Measurements from ENCODE around the gene PRRC2B.
A peak's percentile ranks its signal among the peaks of the same experiment; 100 is the strongest.
"Not testable (repeated sequence)": the region's sequence is repeated elsewhere in the genome, so short reads cannot be mapped to it uniquely, and the experiment has no call there.

Gene PRRC2B

DNA sequence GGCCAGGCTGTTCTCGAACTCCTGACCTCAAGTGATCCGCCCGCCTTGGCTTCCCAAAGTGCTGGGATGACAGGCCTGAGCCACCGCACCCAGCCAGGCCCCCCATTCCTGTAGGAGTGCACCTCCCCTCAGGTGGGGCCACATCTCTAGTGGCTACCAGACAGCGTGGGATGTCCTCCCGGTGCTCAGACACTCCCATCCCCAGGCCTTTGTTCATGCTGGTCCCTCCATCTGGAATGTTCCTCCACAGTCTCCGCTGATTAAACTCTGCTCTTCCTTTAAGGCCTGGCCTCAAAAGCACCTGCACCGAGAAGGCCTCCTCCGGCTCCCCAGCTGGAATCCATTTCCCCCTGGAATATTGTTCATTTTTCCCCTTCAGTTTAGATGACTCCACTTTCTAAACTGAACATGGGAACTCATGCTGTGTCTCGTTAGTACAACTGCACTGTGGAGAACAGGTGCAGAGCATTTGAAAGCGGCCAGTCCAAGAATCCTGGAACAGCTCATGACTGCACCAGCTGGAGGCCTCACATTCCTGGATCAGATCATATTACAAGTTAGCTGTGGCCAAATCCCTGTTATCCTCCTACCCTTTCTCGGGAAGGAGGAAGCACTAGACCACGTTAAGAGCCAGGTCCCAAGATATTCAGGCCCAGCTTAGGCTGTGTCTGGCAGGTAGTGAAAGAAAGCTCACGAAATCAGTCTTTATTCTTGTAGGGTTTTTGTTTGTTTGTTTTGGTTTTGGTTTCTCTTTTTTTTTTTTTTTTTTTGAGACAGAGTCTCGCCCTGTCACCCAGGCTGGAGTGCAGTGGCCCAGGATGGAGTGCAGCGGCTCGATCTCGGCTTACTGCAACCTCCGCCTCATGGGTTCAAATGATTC lies 10.8 kb upstream of the PRRC2B start:
- DNase-seq (ENCODE audit: low read depth), result peak; percentile 49
- H3K4me3 ChIP-seq (ENCODE audit: low read depth, low read length), result no peak overlapping the region

DNA sequence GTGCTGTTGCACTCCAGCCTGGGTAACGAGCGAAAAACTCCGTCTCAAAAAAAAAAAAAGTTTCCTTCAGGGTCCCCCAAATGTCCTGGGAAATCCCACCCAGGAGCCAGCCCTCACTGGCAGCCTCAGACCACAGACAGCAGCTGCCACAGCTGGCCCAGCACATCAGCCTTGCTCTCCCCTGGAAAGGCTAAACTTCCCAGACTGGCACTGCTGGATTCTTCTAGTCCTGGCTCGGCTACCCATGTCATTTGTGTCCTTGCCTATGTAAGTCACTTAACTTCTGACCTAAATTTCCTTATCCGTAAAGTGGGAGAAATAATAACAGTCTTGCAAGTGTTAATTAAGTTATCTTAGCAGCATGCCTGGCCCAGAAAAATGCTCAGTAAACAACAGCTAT lies 8.6 kb upstream of the PRRC2B start:
- H3K4me3 ChIP-seq (ENCODE audit: low read depth, low read length), result no peak overlapping the region
- no peak for DNase-seq (ENCODE audit: low read depth)

GRCh38 chr9:131386281-131386680 lies 7.6 kb upstream of the PRRC2B start:
- DNase-seq (ENCODE audit: low read depth), result no peak

GRCh38 chr9:131387394-131387793 lies 6.5 kb upstream of the PRRC2B start:
- DNase-seq (ENCODE audit: low read depth), result no peak
- no peak overlapping the region for H3K4me3 ChIP-seq (ENCODE audit: low read depth, low read length)

More at GRCh38 chr9:131386281-131386680, 7.6 kb upstream of the PRRC2B start:
- no peak overlapping the region for H3K4me3 ChIP-seq (ENCODE audit: low read depth, low read length)

- H3K4me3 ChIP-seq (ENCODE audit: low read depth, low read length), result no peak overlapping the region
- no peak for DNase-seq (ENCODE audit: low read depth)
Measured at GRCh38 chr9:131391020-131391419, 2.9 kb upstream of the PRRC2B start.

- no peak overlapping the region for H3K4me3 ChIP-seq (ENCODE audit: low read depth, low read length)
- DNase-seq (ENCODE audit: low read depth), result no peak
Measured at GRCh38 chr9:131391504-131391903, 2.4 kb upstream of the PRRC2B start.

DNA sequence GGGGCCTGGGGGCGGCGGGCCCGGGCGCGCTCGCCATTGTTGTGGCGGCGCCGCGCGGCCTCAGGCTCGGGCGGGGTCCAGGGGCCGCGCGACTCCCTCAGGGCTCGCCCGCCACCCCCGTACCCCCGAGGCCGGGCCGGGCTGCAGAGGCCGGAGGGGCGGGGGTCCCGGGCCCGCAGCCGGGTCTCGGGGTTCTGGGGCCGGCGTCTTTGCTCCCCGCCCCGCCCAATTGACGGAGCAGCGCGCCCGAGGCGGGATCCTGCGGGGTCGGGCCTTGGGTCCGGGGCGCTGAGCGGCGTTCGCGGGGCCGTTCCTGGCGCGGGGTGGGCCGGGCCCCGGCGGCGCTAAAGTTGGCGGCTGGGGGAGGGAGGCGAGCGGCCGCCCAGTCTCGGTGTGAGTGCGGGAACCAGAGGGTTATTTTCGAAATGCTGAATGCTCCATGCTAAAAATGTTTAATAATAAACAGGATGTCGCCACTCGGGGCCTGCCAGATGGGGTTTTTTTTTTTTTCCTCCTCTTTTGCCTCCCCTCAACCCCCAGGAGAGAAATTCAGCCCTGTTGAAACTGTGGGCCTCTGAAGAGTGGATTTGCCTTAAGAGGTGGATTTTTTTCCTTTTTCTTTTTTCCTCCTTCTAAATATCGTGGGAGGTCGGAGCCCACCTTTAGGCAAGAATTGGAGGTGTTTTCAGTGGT lies 724 bp downstream of the PRRC2B start:
- no peak for DNase-seq (ENCODE audit: low read depth)

DNA sequence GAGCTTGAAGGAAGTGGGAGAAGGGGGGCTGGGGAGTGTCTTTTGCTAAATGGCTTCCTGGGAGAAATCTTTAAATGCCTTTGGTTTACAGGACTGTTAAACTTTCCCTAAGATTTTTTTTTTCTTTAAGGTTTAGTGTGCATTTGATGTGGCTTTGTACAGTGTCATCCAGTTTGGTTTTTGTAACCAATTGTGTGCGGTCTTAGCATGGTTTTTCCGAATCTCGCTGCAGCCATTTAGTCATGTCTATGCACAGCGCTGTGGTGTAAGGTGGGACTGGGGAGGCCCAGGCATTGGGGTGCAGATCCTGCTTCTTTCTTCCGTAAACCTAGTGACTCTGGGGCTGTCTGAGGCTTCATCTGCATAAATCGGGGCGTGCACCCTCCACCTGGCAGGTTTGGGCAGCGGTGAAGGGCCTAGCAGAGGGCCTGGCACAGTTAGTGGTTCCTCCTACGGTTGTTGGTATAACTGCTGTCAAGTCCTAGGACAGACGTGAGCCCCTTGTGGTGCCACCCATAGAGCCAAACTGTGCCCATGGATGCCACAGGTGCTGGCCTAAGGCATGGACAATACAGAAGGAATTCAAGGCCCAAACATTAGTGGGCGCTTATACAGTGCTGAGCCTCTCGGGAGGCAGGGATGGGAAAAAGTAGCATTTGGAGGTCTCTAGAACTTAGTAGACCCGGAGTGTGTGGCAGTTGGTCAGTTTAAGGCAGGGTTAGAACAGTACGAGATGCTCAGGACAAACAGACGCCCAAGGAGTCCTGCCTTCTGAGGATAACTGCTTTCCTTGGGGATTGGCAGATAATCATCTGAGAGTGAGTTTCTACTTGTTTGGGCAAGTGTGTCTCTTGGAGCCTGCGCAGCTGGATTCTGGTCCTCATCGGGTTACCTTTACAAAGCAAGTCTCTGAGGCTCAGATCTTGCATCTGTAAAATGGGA lies 1.5 kb downstream of the PRRC2B start:
- no peak for DNase-seq (ENCODE audit: low read depth)
- peak overlapping the region; percentile 74 for H3K4me3 ChIP-seq (ENCODE audit: low read depth, low read length)

More for the DNA sequence above, 724 bp downstream of the PRRC2B start:
- H3K4me3 ChIP-seq (ENCODE audit: low read depth, low read length), result peak overlapping the region; percentile 74

GRCh38 chr9:131396099-131396479 lies 2.2 kb downstream of the PRRC2B start:
- peak overlapping the region; percentile 74 for H3K4me3 ChIP-seq (ENCODE audit: low read depth, low read length)
- DNase-seq (ENCODE audit: low read depth), result not testable (repeated sequence)

GRCh38 chr9:131396626-131397025 lies 2.7 kb downstream of the PRRC2B start:
- no peak for DNase-seq (ENCODE audit: low read depth)
- H3K4me3 ChIP-seq (ENCODE audit: low read depth, low read length), result peak overlapping the region; percentile 74

GRCh38 chr9:131397100-131397790 lies 3.4 kb downstream of the PRRC2B start:
- no peak for DNase-seq (ENCODE audit: low read depth)
- peak overlapping the region; percentile 74 for H3K4me3 ChIP-seq (ENCODE audit: low read depth, low read length)

DNA sequence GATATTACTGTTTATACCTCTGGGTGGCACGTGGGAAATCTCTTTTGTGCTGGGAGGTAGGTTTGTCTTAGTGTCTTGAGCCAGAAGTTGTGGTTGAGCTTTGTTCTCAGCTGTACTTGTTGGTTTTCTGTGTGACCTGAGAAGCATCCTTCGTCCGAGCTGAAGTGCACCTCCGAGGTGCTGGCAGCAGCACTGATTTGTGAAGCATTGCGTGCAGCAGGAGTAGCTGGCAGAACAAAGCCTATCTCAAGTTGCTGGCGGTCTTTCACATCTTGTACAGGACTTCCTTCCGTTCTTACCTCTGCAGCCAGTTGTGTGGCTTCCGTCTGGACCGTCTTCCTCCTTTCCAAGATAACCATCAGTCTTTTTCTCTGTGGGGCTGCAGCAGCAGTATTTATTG lies 4.3 kb downstream of the PRRC2B start:
- DNase-seq (ENCODE audit: low read depth), result no peak
- no peak overlapping the region for H3K4me3 ChIP-seq (ENCODE audit: low read depth, low read length)

GRCh38 chr9:131399972-131400371 lies 6.1 kb downstream of the PRRC2B start:
- DNase-seq (ENCODE audit: low read depth), result no peak
- no peak overlapping the region for H3K4me3 ChIP-seq (ENCODE audit: low read depth, low read length)

GRCh38 chr9:131400627-131401026 lies 6.7 kb downstream of the PRRC2B start:
- no peak overlapping the region for H3K4me3 ChIP-seq (ENCODE audit: low read depth, low read length)
- no peak for DNase-seq (ENCODE audit: low read depth)

- no peak overlapping the region for H3K4me3 ChIP-seq (ENCODE audit: low read depth, low read length)
- DNase-seq (ENCODE audit: low read depth), result no peak
Measured at GRCh38 chr9:131402073-131402472, 8.2 kb downstream of the PRRC2B start.

DNA sequence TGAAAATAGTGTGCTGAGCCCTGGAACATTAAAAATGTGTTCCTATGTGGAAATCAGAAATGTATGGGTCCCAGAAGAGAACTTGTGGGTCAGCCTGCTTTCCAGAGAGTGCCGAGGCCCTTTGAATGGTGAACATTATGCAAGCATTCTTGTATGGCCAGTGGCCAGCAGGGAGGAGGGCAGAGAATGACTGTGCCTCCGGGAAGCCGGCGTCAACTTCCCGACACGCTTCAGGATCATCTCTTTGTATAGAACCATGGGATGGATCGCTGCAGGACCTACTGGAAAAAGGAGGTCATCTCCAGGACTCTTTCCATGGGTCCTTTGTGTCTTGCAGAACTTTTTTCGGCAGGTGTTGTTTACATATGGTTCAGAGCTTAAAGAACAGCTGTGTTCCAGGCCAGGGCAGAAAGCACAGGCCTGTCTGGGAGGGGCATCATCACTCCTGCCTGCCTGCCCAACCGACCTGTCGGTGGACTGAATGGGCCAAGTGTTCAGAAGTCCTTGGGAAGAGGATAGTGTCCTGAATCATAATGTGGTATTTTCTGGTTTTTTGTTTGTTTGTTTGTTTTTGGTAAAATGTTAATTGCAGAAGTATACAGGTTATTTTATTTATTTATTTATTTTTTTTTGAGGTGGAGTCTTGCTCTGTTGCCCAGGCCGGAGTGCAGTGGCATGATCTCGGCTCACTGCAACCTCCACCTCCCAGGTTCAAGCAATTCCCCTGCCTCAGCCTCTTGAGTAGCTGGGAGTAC lies 9.0 kb downstream of the PRRC2B start:
- H3K4me3 ChIP-seq (ENCODE audit: low read depth, low read length), result peak overlapping the region; percentile 25
- peak; percentile 86 for DNase-seq (ENCODE audit: low read depth)

- H3K4me3 ChIP-seq (ENCODE audit: low read depth, low read length), result no peak overlapping the region
- DNase-seq (ENCODE audit: low read depth), result no peak
Measured at GRCh38 chr9:131403493-131403773, 9.5 kb downstream of the PRRC2B start.

DNA sequence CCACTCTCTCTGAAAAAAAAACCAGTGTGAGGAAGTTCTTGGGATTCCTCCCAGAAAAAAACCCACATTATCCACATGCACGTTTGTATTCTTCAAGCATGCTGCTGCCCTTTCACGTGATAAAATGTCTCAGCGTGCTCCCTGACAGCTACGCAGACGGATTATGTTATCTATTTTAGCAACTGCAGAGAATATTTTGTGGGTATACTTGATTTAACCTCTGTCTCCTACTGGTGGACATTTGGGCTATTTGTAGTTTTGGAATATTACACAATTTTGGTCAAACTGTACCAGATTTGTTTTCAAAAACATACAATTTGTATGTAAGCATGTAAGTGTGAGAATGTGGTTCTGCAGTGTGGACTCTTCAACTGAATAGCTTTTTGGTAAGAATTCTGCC lies 10.7 kb downstream of the PRRC2B start:
- no peak overlapping the region for H3K4me3 ChIP-seq (ENCODE audit: low read depth, low read length)
- DNase-seq (ENCODE audit: low read depth), result no peak

GRCh38 chr9:131404987-131405386 lies 11.1 kb downstream of the PRRC2B start:
- no peak for DNase-seq (ENCODE audit: low read depth)

More at GRCh38 chr9:131404987-131405386, 11.1 kb downstream of the PRRC2B start:
- H3K4me3 ChIP-seq (ENCODE audit: low read depth, low read length), result no peak overlapping the region
